HG02981 (cell line): Measurements from ENCODE around the gene SEC31A.
A peak's percentile ranks its signal among the peaks of the same experiment; 100 is the strongest.

ENCODE experiments used
- ATAC-seq: cut with Tn5 transposase; IDR thresholded peaks from one replicate; pipeline ENCODE4 v1.9.1; 2021; ENCODE audit warnings: mild to moderate bottlenecking, moderate library complexity; ENCODE audit not compliant: unreplicated experiment

Gene SEC31A

DNA sequence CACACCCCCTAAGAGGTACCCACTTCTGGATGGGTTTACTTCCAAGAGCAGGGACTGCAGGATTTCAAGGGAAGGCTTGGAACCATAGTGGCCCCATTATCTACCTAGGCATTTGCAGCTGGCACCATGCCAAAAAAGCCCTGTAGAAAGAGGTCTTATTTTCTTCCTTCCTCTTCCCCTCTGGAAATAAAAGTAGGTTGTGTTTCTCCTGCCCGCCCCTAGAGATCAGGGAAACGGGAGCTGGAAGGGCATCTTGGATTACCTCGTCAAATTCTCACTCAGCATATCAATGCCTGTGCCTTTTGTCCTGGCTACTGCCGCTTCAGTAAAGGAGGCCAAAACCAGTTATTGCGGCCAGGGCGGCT lies 93.9 kb downstream of the SEC31A start:
- no peak for ATAC-seq

DNA sequence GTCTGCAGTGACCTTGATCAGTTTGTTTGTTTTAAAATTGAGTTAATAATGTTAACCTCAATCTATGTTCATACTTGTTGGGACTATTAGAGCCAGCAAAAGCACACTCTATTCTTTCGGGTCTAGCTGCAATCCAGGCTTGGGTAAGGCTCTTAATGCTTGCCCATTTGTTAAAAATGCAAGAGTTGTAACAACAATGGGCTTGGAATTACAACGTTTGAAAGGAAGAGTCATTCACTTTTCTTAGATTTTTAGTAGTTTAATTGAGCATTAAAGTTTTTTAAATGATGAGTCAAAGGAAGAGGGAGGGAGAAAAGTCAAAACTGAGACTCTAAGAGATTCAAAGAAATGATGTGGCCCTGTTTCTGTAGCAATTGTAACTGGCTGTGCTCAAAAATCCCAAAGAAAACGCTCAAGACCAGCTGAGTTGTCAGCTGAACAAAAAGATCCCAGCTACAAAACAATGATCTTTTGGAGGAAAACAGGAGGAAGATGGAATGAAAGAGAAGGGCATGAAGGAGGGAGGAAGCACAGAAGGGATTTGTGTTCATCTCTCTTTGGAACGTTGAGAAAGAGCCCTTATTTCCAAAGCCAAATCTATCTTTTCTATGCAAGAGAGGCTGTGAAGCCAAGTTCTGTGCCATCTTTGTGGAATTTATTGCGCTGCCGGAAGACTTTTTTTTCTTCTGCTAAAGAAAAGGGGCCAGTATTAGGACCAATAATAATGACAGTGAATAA lies 97.9 kb downstream of the SEC31A start:
- ATAC-seq = no peak

DNA sequence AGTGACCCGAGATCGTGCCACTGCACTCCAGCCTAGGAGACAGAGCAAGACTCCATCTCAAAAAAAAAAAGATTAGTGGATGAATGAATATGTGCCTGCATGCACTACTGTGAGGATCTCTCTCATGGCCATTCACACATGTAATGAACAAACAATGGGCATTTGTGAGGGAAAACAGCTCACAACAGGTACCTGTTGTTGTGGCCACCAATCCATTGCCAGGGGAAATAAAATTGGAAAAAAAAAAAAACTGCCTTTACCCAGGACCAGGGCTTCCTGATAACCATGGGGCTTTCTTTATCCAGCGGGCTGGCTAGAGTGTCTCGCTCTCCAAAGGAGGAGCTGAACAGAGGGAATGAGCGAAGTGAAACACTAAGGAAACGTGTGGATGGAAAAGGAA lies 99.8 kb downstream of the SEC31A start:
- ATAC-seq = no peak

DNA sequence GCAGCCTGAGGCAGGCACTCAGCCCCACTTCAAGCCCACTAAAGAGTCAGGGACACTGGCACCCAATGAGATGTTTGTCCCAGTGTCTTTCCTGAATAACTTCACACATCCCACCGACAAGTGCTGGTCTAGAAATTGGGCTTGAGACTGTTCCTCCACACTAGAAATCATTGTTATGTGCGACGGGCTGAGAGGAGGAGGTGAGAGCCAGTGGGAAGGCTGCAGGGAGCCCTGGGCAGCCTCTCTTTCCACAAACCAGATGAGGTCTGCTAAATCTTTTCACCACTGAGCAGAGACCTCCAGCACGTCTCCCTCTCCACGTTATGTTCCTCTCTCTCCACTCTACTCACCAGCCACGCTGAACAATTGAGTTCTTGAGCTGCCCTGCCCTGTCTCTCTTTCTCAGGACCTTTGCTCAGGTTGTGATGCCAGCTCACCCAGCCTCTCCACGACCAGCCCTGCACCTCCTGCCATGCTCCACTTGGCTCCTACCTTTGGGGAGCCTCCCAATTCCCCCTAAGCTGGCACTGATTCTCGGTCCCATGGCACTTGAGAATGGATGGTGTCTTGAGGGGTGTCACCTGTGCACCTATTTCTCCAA lies 100.8 kb downstream of the SEC31A start:
- no peak for ATAC-seq

DNA sequence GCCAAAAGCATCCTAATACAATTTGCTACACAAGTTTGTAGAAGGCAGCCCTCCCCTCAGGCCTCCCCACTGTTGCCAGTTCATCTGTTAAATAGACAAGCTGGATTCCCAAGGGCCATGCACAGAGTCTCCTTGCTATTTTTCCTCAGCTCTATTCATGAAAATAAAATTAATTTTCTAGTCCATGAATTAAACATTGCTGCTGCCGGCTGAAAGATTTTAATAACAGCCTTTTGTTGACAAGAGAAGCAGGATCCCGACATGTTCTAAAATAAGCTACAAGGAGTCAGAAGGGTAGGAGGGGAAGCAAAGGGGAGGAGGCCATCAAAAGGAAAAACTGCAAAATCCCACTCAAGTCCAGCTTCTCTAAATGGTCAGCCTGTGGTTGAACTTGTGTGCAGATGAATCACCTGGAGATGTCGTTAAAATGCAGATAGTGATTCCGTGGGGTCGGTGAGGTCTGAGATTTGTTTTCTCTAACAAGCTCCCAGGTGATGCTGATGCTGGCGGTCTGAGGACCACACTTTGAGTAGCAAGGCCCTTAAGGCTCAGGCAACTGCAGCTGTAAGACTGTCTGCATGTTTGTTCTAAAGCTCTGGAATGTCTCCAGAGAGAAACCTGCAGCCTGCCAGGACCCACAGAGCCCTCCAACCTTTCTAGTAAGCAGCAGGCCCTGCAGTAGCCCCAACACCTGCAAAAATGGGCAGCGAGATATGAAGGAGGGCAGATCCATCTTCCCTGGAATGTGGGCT lies 101.8 kb downstream of the SEC31A start:
- ATAC-seq = no peak

DNA sequence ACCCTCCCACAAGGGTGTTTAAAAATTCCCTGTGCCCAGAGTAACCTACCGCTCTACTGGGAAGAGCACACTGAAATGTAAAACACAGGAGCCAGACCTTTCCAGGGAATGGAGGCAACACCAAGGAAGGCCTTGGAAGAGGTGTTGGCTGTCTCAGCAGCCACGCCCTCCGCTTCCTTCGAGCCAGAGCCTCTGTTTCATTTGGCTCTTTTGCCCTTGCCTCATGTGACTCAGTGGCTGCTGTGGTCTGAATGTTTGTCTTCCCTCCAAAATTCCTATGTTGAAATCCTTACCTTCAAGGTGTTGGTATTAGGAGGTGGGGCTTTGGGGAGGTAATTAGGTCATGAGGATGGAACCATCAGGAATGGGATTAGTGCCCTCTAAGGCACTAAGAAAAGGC lies 103.6 kb downstream of the SEC31A start:
- no peak for ATAC-seq

DNA sequence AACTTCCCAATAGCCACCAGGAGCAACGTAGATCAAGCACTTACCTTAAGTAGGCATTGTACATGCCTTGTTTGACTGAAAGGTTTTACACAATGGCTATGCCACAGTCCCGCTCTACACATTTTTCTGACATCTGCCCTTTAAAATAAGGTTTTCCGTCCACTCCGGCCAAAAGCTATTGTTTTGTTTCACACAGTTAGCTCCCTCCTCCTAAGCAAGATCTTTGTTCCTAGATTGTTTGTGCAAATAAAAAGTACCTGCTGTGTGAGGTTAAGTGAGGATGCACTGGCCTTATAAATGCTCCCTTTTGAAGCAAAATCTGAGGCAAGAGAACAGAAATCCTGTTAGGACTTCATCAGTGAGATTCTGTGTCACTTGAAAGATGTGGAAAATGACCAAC lies 104.1 kb downstream of the SEC31A start:
- no peak for ATAC-seq

DNA sequence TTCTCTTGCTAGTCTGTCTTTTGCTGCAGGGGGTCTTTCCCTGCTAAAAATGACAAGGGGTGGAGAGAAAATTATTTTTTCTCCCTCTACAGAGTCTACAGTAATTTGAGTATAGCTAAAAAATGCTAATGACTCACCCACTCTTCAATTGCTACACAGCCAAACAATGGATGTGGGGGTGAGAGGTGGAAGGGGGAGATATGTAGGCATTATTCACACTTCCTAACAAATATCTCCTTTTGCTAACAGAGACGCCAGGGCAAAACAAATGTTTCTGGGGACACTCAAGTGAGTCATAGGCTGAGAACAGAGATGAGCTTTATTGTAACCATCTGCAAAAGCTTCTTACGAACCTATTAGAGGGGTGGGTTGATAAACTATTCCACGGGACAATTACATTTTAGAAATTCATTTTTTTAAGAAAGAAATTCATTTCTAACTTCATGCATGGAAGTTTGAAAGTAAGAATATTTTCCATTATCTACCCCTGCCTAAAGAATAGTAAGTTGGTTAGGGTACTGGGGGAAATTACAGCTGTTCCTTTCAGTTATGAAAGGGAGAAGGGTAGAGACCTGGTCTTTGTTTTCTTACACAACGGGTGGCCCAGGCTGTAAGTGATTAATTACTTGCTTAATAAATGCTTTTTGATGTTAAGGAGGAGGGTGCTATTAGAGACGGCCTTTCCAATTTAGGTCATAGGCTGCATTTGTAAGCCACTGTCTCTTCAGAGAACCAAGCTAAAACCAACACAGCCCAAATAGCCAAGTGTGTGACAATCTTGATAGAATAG lies 105.1 kb downstream of the SEC31A start:
- no peak for ATAC-seq

DNA sequence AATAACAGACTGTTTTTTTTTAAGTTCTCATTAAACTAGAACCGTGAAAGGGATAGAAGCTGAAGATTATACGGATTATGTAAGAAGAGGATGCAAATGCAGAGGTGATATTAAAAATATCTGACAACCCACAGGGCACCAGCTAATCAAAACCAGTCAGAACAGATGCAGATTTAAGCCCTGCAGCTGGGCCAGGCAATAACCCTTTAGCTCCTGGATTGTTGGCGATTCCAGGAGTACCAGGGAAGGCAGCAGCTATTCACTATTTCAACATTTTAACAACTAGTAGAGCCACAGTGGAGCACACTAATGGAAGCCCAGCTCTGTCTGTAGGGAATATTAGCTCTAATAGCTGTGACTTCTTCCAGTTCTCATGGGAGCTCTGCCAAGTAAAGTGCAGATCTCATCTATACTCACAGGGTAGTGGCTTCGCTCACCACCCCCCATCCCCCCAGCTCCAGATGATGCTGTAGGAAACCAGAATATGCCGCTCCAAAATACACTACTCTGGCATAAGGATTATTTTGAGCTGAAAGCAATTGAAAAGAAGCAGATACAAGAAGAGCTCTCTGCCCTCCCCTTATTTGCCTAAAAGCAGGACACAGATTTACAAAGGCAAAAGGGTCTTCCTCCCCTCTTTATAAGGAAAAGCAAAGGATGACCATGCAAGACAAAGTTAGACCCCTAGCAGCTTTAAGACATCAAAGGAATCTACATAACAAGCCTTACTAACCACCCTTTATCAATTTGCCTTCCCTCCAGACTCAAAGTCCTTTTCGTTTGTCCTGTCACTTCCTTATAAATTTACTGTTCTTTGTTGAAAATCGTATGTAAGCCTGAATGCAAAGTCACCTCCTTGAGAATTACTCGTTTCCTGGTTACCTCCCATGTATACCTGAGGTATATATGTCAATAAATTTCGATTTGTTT lies 106.0 kb downstream of the SEC31A start:
- ATAC-seq = no peak

DNA sequence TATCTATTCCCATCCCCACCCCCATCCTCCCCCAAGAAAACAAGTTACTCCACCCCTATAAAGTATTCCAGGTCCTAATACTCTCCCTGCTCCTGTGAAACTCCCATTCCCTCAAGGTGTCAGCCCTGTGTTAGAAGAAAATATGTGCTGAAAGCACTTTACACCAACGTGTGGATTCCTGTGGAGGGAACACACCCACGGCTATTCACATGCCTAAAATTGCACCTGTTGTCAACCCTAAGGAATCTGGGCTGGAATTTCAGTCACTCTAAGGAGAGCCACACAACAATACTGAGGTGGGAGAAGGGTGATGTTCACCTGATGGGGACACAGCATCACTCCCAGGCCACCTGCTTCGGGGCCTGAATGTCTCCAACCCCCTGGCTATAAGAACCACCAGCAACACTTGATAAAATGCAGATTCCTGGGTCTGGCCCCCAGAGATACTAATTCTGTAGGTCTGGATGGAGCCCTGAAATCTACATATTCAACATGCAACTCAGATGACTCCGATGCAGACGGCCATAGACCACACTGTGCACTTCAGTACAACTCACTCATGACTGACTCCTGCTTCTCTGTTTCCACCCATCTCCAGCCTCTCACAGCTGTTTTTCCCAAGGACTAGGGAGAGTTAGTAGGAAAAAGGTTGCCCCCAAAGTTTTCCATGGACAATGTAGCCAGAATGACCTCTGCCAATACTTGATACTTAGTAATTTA lies 108.2 kb downstream of the SEC31A start:
- ATAC-seq = no peak

DNA sequence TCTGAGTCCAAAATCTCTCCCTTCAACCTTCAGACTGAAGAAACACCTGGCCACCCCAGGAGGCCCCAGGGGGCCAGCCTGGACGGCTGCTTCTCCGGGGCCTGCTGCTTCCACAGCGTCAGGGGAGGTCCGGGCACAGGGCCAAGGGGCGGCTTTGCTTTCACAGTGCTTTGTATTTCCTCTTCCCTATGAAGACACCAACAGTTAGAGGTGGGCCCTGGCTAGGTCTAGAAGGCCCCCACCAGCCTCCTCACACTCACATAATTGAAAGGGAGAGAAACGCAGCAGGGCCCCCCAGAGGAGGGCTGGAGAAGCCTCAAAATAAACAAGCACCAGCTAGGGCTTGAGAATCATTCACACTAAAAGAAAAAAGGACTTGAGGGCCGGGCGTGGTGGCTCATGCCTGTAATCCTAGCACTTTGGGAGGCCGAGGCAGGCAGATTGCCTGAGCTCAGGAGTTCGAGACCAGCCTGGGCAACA lies 110.2 kb downstream of the SEC31A start:
- ATAC-seq = peak; percentile 90

DNA sequence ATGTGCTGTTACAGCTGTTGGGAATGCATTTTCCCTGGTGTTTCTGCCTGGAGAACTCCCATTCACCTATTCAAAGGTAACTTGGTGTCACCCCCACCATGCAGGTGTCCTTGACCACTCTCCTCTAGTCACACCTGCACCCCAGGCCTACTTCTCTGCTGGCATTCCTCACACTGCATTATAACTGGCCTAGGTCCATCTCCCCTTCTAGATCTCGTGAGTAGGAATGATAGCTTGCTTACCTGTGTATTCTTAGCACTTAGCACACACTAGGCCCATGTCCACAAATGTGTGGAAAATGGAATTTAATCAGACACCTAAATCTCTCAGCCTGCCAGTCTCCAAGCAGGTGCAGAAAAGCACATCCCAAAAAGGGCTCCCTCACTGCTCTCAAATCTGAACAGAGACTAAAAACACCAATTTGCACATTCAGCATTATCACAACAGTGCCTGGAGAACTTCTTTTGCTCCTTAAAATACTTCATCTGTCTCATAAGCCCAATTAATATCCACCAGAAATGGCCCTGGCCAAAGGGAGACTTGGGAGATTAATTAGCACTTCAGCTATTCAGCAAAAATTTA lies 110.7 kb downstream of the SEC31A start:
- ATAC-seq = no peak

DNA sequence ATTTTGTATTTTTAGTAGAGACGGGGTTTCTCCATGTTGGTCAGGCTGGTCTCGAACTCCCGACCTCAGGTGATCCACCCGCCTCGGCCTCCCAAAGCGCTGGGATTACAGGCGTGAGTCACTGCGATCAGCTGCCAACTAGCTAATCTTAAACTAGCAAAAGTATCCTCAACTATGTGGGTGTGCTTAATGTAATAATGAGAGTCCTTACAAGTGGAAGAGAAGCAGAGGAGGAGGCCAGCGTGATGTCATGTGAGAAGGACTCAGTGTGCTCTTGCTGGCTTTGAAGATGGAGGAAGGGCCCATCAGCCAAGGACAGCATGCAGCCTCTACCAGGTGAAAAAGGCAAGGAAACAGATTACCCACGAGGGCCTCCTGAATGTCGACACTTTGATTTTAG lies 111.9 kb downstream of the SEC31A start:
- ATAC-seq = no peak

DNA sequence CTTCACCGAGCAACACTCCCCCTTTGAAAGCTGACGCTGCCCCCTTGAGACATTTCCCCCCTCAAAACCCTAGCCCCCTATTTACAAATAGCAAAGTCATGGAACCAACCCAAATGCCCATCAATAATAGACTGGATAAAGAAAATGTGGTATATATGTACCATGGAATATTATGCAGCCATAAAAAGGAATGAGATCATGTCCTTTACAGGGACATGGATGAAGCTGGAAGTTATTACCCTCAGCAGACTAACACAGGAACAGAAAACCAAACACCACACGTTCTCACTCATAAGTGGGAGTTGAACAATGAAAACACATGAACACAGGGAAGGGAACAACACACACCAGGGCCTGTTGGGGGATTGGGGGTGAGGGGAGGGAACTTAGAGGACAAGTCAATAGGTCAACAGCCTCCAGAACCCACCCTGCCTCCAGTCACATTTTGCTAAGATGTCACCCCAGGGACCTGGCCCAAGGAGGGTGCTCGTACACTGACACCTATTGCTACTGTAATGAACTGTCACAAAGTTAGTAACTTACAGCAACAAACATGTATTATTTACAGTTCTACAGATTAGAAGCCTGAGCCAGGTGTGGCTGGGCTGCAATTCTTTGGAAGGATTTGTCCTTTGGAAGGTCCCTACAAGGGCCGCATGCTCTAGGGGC lies 113.0 kb downstream of the SEC31A start:
- no peak for ATAC-seq

DNA sequence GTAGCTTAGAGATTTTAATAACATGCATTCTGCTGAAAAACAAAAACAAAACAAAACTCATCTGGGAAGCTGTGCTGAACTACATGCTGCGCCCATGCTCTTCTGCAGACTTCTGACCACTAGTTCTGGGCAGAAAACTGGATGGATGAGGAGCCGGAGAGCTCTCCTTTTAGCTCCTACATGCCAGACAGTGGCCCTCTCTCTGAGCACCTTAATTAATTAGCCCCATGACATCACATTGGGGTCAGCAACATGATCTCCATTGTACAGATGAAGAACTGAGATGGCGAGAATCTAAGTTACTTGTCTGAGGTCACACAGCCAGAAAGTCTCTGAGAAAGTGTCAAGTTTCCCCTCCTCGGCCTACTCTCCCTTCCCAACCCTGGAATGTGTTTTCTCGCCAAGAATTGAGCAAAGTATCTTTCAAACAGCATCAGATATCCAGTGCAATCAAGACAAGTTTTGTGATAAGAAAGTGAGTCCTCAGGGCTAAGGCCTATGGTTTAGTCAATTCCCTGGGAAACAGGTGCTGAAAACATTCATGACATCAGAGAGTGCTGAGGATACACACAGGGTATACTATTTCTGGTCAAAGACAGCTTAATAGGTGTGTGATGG lies 113.9 kb downstream of the SEC31A start:
- ATAC-seq = no peak

DNA sequence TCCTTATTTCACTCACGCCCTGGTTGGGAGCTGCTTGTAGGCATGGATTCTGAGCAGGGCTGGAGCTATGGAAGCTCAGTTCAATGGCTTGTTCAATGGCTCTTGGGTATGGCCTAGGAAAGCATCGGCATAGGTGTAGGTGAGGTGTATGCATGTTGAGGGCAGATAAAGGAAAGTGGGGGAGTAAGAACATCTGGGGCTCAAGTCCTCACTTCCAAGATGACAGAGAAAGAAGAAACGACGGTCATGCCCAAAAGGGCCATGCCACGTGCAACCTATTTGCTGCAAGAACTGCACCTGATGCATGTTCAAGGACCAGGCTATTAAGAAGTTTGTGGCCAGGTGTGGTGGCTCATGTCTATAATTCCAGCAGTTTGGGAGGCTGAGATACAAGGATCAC lies 115.7 kb downstream of the SEC31A start:
- no peak for ATAC-seq

DNA sequence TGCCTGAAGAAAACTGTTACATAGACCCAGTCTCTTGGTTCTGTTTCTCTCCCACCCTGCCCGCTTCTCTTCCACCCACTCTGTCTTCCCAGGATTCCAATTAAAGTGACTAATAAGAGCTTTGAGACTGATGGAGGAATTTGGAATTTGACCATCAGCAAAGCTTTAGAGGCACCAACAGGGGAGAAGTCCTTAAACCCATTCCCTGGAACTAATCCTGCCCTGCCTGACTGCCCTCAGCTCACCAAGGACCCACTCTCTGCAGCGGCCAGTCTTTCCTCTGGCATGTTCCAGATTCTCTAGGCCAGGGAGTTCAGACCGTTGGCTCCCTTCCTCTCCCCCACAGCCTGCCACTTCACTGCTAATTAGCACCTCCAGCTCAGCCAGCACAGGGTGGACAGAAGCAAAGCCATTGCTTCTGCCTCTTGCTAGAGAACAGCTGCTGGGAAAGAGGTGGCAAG lies 116.2 kb downstream of the SEC31A start:
- no peak for ATAC-seq

DNA sequence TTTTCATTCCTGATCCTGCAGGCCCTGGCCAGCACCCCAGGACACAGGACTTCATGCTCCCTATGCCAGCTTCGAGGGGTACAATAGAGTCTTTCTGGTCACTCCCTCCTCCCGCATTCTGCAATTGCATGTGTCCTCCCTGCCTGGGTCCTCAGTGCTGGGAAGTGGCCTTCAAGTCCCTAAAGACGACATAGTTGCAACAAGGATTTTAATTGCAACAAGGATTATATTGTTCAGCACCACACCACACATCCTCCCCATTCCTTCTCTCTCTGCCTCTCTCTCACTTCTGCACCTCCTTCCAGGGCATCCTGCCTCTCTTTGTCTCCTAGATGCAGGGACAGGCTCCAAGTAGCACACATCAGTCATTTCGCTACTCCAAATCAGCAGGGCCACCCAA lies 117.9 kb downstream of the SEC31A start:
- ATAC-seq = no peak
